ENCODE results near the gene TP53I13. TPM values are rescaled to one million over a fixed set of nuclear protein-coding genes. Genes with fewer than 3 reads are reported as not detected.

Gene TP53I13
- total and polyA plus RNA-seq, 10 of the 15 experiments (the other 5 are each of a cell fraction or from before 2014, with no cell fraction given), result 0.31 to 45.1 (median 19.5) TPM; not detected in 1

- CTCF ChIA-PET, result interaction anchor here (1.2 to 4.6 kb wide), 6 partner anchors 10 to 40 kb away, joined by 3 to 34 read pairs (median 14); partner anchors contain the start of gene ANKRD13B
- SMC1A ChIA-PET (ENCODE audit: uncharacterized antibody, unreplicated experiment), result interaction anchor here (1.2 to 1.5 kb wide), 2 partner anchors 37 to 40 kb away, joined by 3 read pairs; no protein-coding TSS in a partner anchor
- Histone ChIP-seq H3K36me3 (ENCODE audit: control insufficient read depth in 2 of 2, insufficient read depth in 2 of 2, low read length in 1 of 2) (peaks cover 8 to 23% of the 10 kb centered on the region in 2 experiments; a peak in 3 of 4 replicates), H3K4me1 (ENCODE audit: control insufficient read depth, insufficient read depth, low read length) (0 out of 2 replicates have a peak, but pooled peaks cover 8% of the 10 kb centered on the region), H3K27ac (ENCODE audit: control insufficient read depth, insufficient read depth) (no peak overlapping the region), H3K9me3 (replicated peaks; ENCODE audit: control insufficient read depth, insufficient read depth, low read length) (no peaks in the 10 kb centered on the region), H3K4me2 (ENCODE audit: control insufficient read depth, insufficient read depth) (no peak overlapping the region), H3K9ac (ENCODE audit: control insufficient read depth, insufficient read depth, low read length) (no peak overlapping the region), H3K4me3 (no peak overlapping the region), H3K27me3 (replicated peaks in 1 of 2; ENCODE audit: control insufficient read depth in 2 of 2, insufficient read depth in 2 of 2, low read length in 1 of 2) (no peaks in the 10 kb centered on the region), H3K79me2 (ENCODE audit: control insufficient read depth, insufficient read depth, low read length) (no peaks in the 10 kb centered on the region), H4K20me1 (ENCODE audit: control insufficient read depth, insufficient read depth) (no peaks in the 10 kb centered on the region), H2AFZ (ENCODE audit: control insufficient read depth, low read depth, low read length) (no peak overlapping the region)
- no TSS peak for BruUV-seq (replicated peaks)
- RAD21 ChIA-PET (ENCODE audit: unreplicated experiment), result interaction anchor here (0.6 to 4.1 kb wide), 4 partner anchors 14 to 39 kb away, joined by 3 to 25 read pairs (median 7); no protein-coding TSS in a partner anchor
- FAIRE-seq, result no peak
- DNase-seq (ENCODE audit: low read depth, low spot score), result no peak
- no peak for ATAC-seq
- intact Hi-C loops (cut with micrococcal nuclease; ENCODE audit: unreplicated experiment) (no loop called here), in situ Hi-C loops (cut with MboI) (no loop called here)
- POLR2A ChIA-PET, result no interaction called here
- 81% methylated on average over 22 of the region's 22 CpGs for WGBS (ENCODE audit: insufficient coverage, insufficient replicate concordance, low lambda C conversion rate, missing lambda C conversion rate)
- no peak for TF ChIP-seq GATAD2B (conservative IDR thresholded peaks at IDR 0.05; ENCODE audit: low read depth)
- no peak for TF ChIP-seq IKZF2 (IDR thresholded peaks at IDR 0.05)
- TF ChIP-seq ATF2 (IDR thresholded peaks at IDR 0.05; ENCODE audit: low read length), result no peak
- no peak for TF ChIP-seq NFXL1 (IDR thresholded peaks at IDR 0.05; ENCODE audit: borderline replicate concordance)
- TF ChIP-seq MTA3 (IDR thresholded peaks at IDR 0.05; ENCODE audit: borderline replicate concordance, low read length), result no peak
- TF ChIP-seq RELA (IDR thresholded peaks at IDR 0.05; ENCODE audit: borderline replicate concordance, partially characterized antibody), result no peak
- no peak for TF ChIP-seq ZNF274 (IDR thresholded peaks at IDR 0.05; ENCODE audit: insufficient read depth, insufficient read length)
- TF ChIP-seq PRDM15 (CRISPR knock-in tag; IDR thresholded peaks at IDR 0.05), result no peak
- TF ChIP-seq, protein P1, sequence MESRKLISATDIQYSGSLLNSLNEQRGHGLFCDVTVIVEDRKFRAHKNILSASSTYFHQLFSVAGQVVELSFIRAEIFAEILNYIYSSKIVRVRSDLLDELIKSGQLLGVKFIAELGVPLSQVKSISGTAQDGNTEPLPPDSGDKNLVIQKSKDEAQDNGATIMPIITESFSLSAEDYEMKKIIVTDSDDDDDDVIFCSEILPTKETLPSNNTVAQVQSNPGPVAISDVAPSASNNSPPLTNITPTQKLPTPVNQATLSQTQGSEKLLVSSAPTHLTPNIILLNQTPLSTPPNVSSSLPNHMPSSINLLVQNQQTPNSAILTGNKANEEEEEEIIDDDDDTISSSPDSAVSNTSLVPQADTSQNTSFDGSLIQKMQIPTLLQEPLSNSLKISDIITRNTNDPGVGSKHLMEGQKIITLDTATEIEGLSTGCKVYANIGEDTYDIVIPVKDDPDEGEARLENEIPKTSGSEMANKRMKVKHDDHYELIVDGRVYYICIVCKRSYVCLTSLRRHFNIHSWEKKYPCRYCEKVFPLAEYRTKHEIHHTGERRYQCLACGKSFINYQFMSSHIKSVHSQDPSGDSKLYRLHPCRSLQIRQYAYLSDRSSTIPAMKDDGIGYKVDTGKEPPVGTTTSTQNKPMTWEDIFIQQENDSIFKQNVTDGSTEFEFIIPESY (IDR thresholded peaks at IDR 0.05), result no peak
- no peak for TF ChIP-seq BCL11A (IDR thresholded peaks at IDR 0.05; ENCODE audit: low read depth, low read length)
- no peak for TF ChIP-seq ZBTB4 (CRISPR knock-in tag; IDR thresholded peaks at IDR 0.05)
- no peak for TF ChIP-seq CBX3 (IDR thresholded peaks at IDR 0.05; ENCODE audit: borderline replicate concordance, low read depth)
- TF ChIP-seq POLR2AphosphoS5 (IDR thresholded peaks at IDR 0.05; ENCODE audit: low read length), result no peak
Observed at GRCh38 chr17:29577385-29578211, 9.1 kb downstream of the TP53I13 start.
